Measurements from ENCODE around the gene IFITM5.
"Not testable (repeated sequence)": the region's sequence is repeated elsewhere in the genome, so short reads cannot be mapped to it uniquely, and the experiment has no call there.

Gene IFITM5

GRCh38 chr11:295351-296170 is 3.8 kb downstream of the IFITM5 start:
- DNase-seq (ENCODE audit: low read depth in 2 of 2): no peak

GRCh38 chr11:294780-295179 is 4.5 kb downstream of the IFITM5 start:
- DNase-seq (ENCODE audit: low read depth in 2 of 2): no peak

- DNase-seq (ENCODE audit: low read depth in 2 of 2): no peak
Measured at GRCh38 chr11:293852-294661, 5.3 kb downstream of the IFITM5 start.

DNA sequence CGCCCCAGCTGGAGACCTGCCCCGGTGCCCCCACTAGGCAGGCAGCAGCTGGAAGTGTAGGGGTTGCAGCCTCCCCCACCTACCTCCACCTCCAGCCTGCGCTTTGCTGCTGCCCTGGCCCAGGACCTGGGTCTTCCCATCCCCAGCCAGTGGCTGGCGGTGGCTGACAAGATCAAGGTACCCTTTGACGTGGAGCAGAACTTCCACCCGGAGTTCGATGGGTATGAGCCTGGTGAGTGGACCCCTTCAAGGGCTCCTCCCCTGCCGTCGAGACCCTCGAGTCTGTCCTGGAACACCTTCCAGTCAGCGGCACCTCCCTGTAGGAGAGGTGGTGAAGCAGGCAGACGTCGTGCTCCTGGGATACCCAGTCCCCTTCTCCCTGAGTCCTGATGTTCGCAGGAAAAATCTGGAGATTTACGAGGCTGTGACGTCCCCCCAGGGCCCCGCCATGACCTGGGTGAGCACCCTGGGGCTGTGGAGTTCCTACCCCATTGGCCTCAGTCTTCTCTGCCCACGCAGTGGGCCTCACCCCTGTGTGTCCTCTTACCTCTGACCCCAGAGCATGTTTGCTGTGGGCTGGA is 6.0 kb downstream of the IFITM5 start:
- no peak for DNase-seq (ENCODE audit: low read depth in 2 of 2)

DNA sequence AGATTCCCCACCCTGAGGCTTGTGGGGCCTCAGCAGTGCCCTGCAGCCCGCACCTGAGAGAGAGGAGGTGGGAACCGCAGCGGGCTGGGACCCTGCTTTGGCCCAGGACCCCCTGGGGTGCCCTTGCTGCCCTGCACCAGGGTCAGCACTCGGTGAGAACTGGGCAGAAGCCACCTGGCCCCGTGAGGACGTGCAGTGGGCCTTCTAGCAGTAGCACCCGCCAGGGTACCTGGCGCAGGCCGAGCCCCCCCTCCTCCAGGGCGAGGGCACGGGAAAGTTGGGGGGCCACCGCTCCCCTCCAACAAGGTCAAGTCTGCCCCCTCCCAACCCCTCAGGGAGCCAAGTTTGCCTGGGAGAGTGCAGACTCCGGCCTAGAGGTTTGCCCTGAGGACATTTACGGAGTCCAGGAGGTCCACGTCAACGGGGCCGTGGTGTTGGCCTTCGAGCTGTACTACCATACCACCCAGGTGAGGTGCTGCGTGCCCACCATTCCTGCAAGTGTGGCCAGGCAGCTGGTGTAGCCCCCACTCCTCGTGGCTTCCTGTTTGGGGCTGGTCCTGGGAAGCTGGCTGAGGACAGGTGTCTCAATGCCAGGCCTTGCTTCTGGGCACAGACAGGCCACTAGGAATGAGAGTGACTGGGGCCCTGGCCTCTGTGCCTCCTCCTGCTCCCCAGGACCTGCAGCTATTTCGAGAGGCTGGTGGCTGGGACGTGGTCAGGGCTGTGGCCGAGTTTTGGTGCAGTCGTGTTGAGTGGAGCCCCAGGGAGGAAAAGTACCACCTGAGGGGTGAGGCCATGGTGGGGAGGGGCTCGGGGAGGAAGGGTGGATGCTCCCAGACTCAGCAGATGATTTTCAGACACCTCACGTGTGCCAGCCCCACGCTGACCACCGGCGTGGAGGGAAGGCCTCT is 6.9 kb downstream of the IFITM5 start:
- no peak for DNase-seq (ENCODE audit: low read depth in 2 of 2)

GRCh38 chr11:291281-292210 is 7.8 kb downstream of the IFITM5 start:
- DNase-seq (ENCODE audit: low read depth in 2 of 2): no peak

DNA sequence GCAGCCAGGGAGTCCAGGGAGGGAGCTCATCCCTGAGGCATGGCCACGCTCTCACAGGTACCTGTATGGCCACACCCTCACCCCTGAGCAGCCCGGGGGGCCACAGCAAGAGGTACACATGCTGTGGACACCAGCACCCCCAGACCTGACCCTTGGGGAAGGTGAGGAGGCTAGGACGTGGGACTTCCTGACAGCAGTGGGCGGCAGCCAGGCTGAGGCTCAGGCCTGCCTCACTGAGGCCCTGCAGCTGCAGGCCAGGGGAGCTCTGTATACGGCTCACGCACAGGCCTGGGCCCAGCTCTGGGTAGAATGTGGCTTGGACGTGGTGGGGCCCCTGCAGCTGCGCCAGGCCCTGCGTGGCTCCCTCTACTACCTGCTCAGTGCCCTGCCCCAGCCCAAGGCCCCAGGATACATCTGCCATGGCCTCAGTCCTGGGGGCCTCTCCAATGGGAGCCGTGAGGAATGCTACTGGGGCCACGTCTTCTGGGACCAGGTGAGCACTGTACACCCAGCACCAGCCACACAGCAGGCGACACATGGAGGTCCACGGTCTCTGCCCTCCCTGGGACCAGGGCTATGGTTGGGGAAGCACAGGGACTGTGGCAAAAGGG is 8.6 kb downstream of the IFITM5 start:
- no peak for DNase-seq (ENCODE audit: low read depth in 2 of 2)

GRCh38 chr11:289712-290620 is 9.4 kb downstream of the IFITM5 start:
- no peak for DNase-seq (ENCODE audit: low read depth in 2 of 2)

- DNase-seq (ENCODE audit: low read depth in 2 of 2): no peak
Measured at GRCh38 chr11:289398-289711, 10.0 kb downstream of the IFITM5 start.

DNA sequence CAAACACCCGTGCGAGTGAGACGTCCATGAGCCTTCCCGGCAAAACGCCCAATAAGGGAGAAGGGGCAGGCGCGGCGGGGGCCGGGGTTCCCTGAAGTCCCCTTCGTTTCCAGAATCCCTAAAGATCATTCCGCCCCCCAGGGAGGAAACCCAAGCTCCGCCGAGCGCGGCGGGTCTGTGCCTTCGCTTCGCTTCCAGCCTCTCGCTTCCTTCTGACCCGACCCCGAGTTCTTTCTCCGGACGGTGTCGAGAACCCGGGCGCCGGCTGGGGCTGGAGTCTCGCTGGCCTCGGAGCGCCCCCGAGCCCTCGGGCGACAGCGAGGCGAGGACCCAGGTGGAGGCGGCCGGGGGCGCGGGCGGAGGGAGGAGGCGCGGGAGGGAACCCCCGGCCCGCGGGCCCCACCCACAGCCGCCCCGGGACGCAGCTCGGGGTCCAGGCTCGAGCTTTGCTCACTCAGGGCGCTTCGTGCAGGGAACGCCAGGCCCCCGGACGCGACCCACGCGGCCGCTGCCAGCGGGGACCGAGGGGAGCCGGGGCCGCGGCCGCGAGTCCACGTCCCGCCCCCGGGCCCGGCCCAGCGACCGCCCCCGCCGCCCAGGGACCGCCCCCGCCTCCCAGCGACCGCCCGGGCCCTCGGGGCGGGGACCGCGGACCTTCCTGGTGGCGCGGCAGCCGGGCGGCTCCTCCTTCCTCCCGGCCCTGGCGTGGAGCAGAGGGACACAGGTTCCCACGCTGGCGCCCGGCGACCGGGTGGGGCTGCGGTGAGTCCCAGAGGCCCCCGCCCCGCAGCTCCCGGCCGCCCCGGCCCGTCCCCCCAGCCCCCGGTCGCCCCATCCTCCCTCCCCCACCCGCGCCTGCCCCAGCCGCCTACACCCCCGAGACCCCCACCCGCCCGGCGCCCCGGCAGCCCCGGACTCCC is 10.6 kb downstream of the IFITM5 start, which contains the start of gene PGGHG:
PGGHG (plus strand) TSS at position 649 of the 920 bp plus-strand sequence. CDS start 691 bp downstream, outside the sequence.
- no peak for DNase-seq (ENCODE audit: low read depth in 2 of 2)

DNA sequence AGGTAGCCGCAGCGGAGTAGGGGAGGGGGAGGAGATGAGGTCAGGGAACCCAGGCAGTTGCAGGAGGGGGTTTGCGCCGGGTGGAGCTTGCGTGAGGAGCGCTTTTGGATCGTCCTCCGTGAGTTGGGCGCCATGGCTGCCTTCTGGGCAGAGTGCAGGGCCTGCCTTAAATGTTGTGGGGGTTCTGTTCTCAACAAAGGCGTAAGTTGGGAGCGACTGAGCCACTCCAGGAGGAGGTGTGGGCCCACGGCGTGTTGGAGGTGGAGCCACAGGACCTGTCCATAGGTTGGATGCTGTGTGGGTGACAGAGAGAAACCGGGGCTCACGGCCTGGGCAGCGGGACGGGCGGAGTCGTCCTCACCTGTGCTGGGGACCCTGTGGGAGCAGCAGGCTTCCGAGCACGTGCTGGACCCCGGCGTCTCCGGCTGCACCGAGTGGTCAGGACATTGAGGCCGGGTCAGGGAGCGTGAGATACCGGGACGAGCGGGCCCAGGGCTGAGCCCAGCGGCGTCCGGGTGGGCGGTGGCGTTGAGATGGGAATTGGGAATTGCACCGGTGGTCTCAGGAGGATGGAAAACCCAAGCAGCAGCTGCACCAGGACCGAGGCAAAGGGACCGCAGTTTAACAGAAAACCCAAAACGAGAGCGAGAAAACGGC is 11.4 kb downstream of the IFITM5 start:
- DNase-seq (ENCODE audit: low read depth in 2 of 2): no peak

- not testable (repeated sequence) for DNase-seq (ENCODE audit: low read depth in 2 of 2)
Measured at GRCh38 chr11:286977-287820, 12.1 kb downstream of the IFITM5 start.

DNA sequence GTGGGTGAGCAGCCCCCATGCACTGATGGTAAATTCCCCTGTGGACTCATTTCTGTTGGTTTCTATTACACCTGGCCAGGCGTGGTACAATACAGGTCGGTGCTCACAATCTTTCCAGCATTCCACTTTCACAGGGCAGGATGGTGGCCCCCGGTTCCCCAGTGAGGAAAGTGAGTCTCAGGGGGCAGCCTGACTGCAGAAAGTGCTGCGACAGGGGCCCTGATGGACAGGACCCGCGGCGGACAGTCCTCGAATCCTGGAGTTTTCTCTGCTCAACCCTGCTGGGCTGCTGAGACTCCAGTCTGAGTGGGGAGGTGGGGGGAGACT is 13.5 kb downstream of the IFITM5 start:
- no peak for DNase-seq (ENCODE audit: low read depth in 2 of 2)

DNA sequence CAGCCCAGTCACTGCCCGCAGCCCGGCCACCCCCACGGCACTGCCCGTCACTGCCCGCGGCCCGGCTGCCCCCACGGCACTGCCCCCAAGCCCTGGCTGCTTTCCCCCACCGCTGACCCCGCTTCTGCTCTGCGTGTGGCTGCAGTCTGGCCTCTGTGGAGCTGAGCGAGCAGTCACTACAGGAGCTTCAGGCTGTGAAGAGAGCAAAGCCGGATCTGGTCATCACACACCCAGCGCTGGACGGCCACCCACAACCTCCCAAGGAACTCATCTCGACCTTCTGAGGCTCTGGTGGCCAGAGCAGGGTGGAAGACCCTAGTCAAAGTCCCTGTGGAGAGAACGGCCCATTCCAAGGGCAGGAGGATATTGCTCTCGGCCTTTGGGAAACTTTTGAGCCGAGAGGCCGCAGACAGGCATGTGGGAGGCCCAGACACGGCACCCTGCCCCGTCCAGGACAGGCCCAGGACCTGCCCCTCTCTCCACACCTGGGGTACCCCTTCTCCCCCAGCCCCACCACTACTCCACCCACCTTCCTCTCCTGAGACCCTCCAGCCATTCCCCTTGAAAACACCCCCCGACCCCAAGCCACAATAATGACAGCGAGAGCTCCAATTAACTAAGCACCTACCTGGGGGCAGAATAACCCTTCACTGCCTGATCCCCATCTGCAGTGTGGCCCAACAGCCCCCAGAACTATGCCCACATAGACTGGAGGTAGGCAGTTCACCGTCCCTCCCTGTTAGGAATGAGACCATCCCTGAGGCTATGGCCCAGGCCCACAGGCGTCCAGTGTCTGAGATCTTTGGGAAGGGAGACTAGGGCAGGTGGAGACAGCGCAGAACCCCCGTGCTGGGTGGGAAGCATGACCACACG is 14.1 kb downstream of the IFITM5 start:
- DNase-seq (ENCODE audit: low read depth in 2 of 2): no peak
